Activated CD8-positive, alpha-beta memory T cell treated with anti-CD3 and anti-CD28 coated beads for 36 hours (primary cell): ENCODE measurements around the gene CAPZB. TPM values are rescaled to one million over a fixed set of nuclear protein-coding genes. Genes with fewer than 3 reads are reported as not detected.

Experiments used
- CTCF ChIA-PET: fragments of 350-600 bp; sonication (Branson Sonifier 250); formaldehyde crosslinking; loops from one replicate; lab custom pipeline; 2021; ENCODE audit warnings: antibody characterized with exemption; lab: Charles Lee
- POLR2A ChIA-PET: fragments of 350-600 bp; sonication (Branson Sonifier 250); formaldehyde crosslinking; loops from one replicate; lab custom pipeline; 2021; ENCODE audit warnings: antibody characterized with exemption; lab: Charles Lee
- total RNA-seq, 2 experiments: library from RNA; stranded (reverse); gene quantifications; one replicate each; pipeline ENCODE4 v1.2.3, GENCODE V29; 2021

CAPZB gene
- total RNA-seq, 2 experiments from 2014 or later: 292 to 298 TPM

DNA sequence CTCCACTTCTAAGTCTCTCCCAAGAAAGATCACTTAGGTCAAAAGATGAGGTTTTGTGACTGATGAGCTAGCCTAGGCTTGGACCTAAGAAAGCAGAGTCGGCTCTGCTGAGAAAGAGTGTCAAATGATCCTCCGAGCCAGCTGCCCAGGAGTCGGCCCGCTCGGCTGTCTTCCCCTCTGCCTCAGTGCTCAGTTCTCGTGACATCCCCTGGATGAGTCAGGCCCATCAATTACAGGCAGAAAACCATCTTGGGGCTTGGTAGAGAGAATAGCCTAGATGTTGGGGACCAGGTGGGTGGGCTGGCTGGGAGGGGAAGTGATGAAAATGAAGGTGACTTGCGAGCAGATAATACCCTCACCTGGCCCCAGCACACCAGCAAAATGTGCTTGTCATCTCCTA, 112.7 kb downstream of the CAPZB start:
- CTCF ChIA-PET: no interaction called here
- POLR2A ChIA-PET: no interaction called here

DNA sequence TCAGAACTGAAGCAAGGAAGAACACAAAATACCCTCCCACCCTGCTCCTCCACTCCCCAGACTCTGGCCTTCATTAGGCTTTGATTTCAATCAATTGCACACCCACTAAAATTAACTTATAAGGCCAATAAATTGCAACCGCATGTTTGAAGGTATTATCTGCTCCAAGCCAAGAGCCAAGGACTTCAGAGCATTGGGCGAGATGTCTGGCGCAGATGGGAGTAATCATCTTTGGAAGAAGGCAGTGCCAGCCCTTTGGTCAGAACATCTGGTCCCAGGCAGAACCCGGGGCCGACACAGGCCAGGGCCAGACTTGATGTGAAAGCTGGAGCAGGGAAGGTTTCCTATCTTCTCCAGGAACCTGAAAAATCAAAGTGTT, 113.2 kb downstream of the CAPZB start:
- ChIA-PET CTCF (no interaction called here), POLR2A (no interaction called here)

- POLR2A ChIA-PET: no interaction called here
- CTCF ChIA-PET: no interaction called here
Measured at GRCh38 chr1:19371226-19372135, 113.9 kb downstream of the CAPZB start.

DNA sequence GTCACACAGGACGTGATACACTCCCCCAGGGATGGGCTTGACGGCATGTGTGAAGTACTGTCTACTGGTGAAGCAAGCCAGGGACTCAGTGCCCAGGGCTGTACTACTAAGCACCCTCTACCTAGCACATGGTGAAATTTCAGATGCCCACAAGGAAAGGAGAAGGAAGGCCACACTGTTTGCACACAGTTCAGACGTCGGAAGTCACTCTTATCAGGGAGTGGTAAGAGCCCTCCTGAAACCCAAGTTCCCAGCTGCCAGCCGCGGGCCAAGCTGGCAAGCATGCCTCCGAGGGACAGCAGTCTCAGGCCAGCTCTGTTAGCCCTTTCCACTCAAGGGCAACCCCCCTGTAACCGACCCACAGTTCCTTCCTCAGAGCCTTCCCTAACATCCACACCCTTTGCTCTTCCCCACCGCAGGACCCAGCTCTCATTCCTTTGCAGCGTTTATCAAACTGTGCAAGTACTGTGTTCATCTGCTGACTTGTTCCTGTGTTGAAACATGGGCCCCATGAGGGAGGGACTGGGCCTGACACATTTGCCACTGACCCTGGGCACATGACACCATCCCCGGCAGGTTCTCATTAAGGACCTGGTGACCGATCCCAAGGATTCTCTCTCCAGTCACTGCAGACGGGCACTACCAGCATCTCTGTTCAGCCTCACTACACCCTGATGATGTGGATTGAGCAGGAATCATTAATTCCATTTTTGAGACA, 114.7 kb downstream of the CAPZB start:
- CTCF ChIA-PET: no interaction called here
- POLR2A ChIA-PET: no interaction called here

- CTCF ChIA-PET: no interaction called here
- POLR2A ChIA-PET: no interaction called here
Measured at GRCh38 chr1:19369396-19370090, 115.8 kb downstream of the CAPZB start.

- CTCF ChIA-PET: no interaction called here
- POLR2A ChIA-PET: no interaction called here
Measured at GRCh38 chr1:19368964-19369363, 116.4 kb downstream of the CAPZB start.

- POLR2A ChIA-PET: no interaction called here
- CTCF ChIA-PET: no interaction called here
Measured at GRCh38 chr1:19368050-19368449, 117.3 kb downstream of the CAPZB start.

- CTCF ChIA-PET: no interaction called here
- POLR2A ChIA-PET: no interaction called here
Measured at GRCh38 chr1:19367584-19368041, 117.7 kb downstream of the CAPZB start.

- ChIA-PET CTCF (interaction anchor here (1.2 kb wide), 1 partner anchor 11 kb away, joined by 3 read pairs; no protein-coding TSS in a partner anchor), POLR2A (no interaction called here)
Measured at GRCh38 chr1:19366599-19367536, 118.5 kb downstream of the CAPZB start.

- ChIA-PET CTCF (interaction anchor here (1.2 kb wide), 1 partner anchor 12 kb away, joined by 3 read pairs; no protein-coding TSS in a partner anchor), POLR2A (no interaction called here)
Measured at GRCh38 chr1:19365721-19366120, 119.6 kb downstream of the CAPZB start.

- POLR2A ChIA-PET: interaction anchor here (0.5 to 0.6 kb wide), 2 partner anchors 61 to 1142 kb away, joined by 6 to 13 read pairs; no protein-coding TSS in a partner anchor
Measured at GRCh38 chr1:19363536-19364152, 121.7 kb downstream of the CAPZB start.

GRCh38 chr1:19361611-19362147, 123.7 kb downstream of the CAPZB start:
- POLR2A ChIA-PET: no interaction called here
- CTCF ChIA-PET: no interaction called here

More at GRCh38 chr1:19363536-19364152, 121.7 kb downstream of the CAPZB start:
- CTCF ChIA-PET: interaction anchor here (1.0 to 1.2 kb wide), 3 partner anchors 20 to 297 kb away, joined by 3 to 4 read pairs (median 3); no protein-coding TSS in a partner anchor

GRCh38 chr1:19360843-19361610, 124.3 kb downstream of the CAPZB start:
- ChIA-PET CTCF (no interaction called here), POLR2A (no interaction called here)

DNA sequence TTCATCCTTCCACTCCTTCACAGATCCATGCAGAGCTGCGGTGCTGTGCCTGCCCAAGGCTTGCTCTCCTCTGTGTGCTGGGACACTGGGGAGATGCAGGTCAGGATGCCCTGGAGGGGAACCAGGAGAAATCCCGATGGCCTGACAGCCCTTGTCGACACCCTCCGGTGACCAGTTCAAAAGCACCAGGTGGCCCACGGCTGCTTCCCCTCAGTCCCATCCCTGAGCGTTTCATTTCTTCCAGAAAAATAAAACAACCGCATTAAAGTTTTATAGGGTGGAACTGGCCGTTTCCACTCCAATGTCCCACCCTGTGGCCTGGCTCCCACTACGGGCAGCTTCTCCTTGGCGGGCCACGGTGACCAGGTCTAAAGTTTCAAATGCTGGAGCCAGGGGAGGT, 124.9 kb downstream of the CAPZB start:
- POLR2A ChIA-PET: no interaction called here
- CTCF ChIA-PET: no interaction called here

DNA sequence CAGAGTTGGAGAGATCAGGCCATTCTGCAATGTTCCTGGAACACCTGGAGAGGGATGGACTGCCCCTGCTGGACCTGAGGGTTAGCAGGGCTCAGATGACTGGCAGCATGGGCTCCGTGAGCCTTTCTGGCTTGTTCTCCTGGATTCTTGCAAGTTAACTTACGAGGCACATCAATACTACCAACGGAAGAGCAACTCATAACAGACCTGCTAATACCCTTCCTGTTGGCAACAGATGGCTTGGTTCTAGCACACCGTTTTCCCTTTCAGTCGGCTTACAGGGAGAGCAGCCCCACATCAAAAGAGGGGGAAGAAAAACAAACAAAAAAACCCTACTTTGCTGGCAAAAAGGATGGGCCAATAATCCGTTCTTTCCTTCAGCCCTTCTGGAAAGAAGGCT, 125.3 kb downstream of the CAPZB start:
- POLR2A ChIA-PET: no interaction called here
- CTCF ChIA-PET: no interaction called here

GRCh38 chr1:19359357-19359756, 126.0 kb downstream of the CAPZB start:
- ChIA-PET POLR2A (no interaction called here), CTCF (no interaction called here)

DNA sequence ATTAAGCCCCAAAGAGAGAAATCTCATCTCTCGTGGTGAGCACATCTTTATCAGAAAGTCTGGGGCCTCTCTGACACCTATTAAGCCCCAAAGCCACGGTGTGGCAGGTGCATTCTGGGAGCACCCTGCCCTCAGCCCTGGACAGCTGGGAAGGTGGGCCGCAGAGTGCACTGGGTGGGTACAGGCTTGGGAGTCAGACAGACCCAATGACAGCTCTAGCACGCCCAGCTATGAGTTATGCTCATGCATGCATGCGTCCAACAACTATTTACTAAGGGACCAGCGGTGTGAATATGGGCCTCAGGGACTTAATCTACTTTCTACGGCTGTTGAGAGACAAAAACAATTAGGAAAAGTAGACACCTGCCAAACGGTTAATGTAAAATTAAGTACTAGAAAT, 126.6 kb downstream of the CAPZB start:
- POLR2A ChIA-PET: no interaction called here
- CTCF ChIA-PET: no interaction called here
